DND-41 (cell line): Measurements from ENCODE around the gene FAM53A.

Experiments
- ATAC-seq: fragments of 200-7000 bp; cut with Tn5 transposase; 3 replicates; pipeline ENCODE4 v1.9.1; 2021; ENCODE audit warnings: low read depth; ENCODE audit not compliant: insufficient read depth
- DNase-seq: peaks from one replicate; pipeline ENCODE4 v3.0.0-alpha.2; 2020
- H2AFZ ChIP-seq: 2 replicates; pipeline ENCODE4 v1.6.0; 2012; ENCODE audit warnings: low read depth, low read length
- H3K27ac ChIP-seq: 2 replicates; pipeline ENCODE4 v1.5.1; 2012; ENCODE audit warnings: low read length, inconsistent platforms
- H3K27me3 ChIP-seq: fragments of 200-600 bp; sonication (generic); 2 replicates; pipeline ENCODE4 v1.6.0; 2012; ENCODE audit warnings: low read length, mild to moderate bottlenecking, inconsistent platforms; ENCODE audit not compliant: insufficient read depth, poor library complexity
- H3K36me3 ChIP-seq: 2 replicates; pipeline ENCODE4 v1.5.1; 2012; ENCODE audit warnings: low read length, inconsistent platforms; ENCODE audit not compliant: insufficient read depth
- H3K4me1 ChIP-seq: 2 replicates; pipeline ENCODE4 v1.5.1; 2012; ENCODE audit warnings: mild to moderate bottlenecking, low read length; ENCODE audit not compliant: insufficient read depth
- H3K4me2 ChIP-seq: 2 replicates; pipeline ENCODE4 v1.6.0; 2012; ENCODE audit warnings: mild to moderate bottlenecking, moderate library complexity, low read length, inconsistent platforms; ENCODE audit not compliant: insufficient read depth
- H3K4me3 ChIP-seq, 2 experiments: fragments of 200-600 bp in 1 of 2; shearing (Covaris generic) in 1 of 2; 2 replicates each; pipeline ENCODE4 v1.5.1; 2012 to 2016; ENCODE audit warnings: inconsistent platforms in 2 of 2, low read length in 2 of 2, mild to moderate bottlenecking in 2 of 2, low read depth in 1 of 2, moderate library complexity in 1 of 2
- H3K79me2 ChIP-seq: 2 replicates; pipeline ENCODE4 v1.6.0; 2012; ENCODE audit warnings: low read length, inconsistent platforms; ENCODE audit not compliant: insufficient read depth
- H3K9ac ChIP-seq: 2 replicates; pipeline ENCODE4 v1.6.0; 2012; ENCODE audit warnings: low read depth, mild to moderate bottlenecking, inconsistent platforms, low read length, moderate library complexity
- H3K9me3 ChIP-seq: 2 replicates; pipeline ENCODE4 v1.5.1; 2012; ENCODE audit warnings: low read length, moderate library complexity, mild to moderate bottlenecking, inconsistent platforms; ENCODE audit not compliant: insufficient read depth, severe bottlenecking
- H4K20me1 ChIP-seq: 2 replicates; pipeline ENCODE4 v1.6.0; 2012; ENCODE audit warnings: low read length; ENCODE audit not compliant: insufficient read depth
- EZH2 ChIP-seq: IDR thresholded peaks from 3 replicates; pipeline ENCODE4 v1.6.1; 2012; ENCODE audit warnings: borderline replicate concordance, low read depth, mild to moderate bottlenecking, moderate library complexity, low read length, inconsistent platforms; ENCODE audit not compliant: severe bottlenecking
- TF ChIP-seq, protein P1 (sequence below): IDR thresholded peaks from 2 replicates; pipeline ENCODE4 v1.5.1; 2012; ENCODE audit warnings: borderline replicate concordance, low read length, moderate library complexity, mild to moderate bottlenecking; ENCODE audit not compliant: poor library complexity, severe bottlenecking; ENCODE audit errors: extremely low read depth

The FAM53A gene

DNA sequence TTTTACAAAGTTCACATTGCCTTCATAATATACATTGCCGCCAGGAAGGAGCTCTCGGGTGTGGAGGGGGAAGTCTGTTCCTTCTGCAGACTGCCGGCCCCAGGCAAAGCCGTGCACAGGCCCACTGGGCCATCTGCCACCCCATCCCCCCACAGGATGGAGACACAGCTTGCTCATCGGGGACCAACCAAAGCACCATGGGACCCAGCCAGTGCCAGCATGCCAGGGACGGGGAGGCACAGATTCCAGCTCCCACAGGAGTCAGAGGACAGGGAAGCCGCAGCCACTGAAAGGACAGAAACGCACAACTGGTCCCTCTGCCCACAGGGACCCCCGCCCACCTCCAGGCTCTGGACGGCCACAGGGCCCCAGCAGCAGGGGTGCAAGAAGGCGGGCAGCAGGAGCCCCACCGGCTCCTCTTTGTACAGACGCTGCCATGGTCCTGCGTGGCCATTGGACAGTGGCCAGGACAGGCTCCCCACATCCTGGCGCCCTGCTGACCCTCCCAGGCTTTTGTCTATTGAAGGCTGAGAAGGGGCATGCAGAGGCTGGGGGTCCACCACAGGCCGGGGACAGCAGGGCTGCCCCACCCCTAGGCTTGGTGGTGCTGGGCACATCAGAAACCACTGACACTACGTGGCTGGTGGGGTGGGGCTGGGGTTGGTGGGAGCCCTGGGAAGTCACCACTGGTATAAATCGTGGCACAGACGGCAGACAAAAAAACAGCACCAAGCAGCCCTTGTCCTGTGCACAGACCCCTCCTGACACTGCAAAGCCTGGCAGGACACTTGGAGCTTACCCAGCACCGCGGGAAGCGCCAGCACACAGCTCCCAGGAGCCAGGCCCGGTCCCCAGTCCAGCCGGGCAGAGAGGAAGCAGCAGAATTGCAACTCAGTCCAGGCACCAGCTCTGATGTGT lies 89.0 kb downstream of the FAM53A start:
- TF ChIP-seq, protein P1, sequence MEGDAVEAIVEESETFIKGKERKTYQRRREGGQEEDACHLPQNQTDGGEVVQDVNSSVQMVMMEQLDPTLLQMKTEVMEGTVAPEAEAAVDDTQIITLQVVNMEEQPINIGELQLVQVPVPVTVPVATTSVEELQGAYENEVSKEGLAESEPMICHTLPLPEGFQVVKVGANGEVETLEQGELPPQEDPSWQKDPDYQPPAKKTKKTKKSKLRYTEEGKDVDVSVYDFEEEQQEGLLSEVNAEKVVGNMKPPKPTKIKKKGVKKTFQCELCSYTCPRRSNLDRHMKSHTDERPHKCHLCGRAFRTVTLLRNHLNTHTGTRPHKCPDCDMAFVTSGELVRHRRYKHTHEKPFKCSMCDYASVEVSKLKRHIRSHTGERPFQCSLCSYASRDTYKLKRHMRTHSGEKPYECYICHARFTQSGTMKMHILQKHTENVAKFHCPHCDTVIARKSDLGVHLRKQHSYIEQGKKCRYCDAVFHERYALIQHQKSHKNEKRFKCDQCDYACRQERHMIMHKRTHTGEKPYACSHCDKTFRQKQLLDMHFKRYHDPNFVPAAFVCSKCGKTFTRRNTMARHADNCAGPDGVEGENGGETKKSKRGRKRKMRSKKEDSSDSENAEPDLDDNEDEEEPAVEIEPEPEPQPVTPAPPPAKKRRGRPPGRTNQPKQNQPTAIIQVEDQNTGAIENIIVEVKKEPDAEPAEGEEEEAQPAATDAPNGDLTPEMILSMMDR, result no peak
- no peak for TF ChIP-seq EZH2
- H3K9ac ChIP-seq, result no peak overlapping the region
- H3K9me3 ChIP-seq, result peaks cover 11% of the 10 kb centered on the region
- H3K4me3 ChIP-seq, result no peak overlapping the region
- H3K27me3 ChIP-seq, result no peaks in the 10 kb centered on the region
- ATAC-seq (no peak), DNase-seq (no peak)
- H3K4me2 ChIP-seq, result no peak overlapping the region
- no peak overlapping the region for H3K27ac ChIP-seq
- H3K4me1 ChIP-seq, result no peaks in the 10 kb centered on the region
- no peaks in the 10 kb centered on the region for H3K79me2 ChIP-seq
- H4K20me1 ChIP-seq, result no peaks in the 10 kb centered on the region; the same call in 1 of the 2 replicates
- no peaks in the 10 kb centered on the region for H3K36me3 ChIP-seq
- H2AFZ ChIP-seq, result no peak overlapping the region

DNA sequence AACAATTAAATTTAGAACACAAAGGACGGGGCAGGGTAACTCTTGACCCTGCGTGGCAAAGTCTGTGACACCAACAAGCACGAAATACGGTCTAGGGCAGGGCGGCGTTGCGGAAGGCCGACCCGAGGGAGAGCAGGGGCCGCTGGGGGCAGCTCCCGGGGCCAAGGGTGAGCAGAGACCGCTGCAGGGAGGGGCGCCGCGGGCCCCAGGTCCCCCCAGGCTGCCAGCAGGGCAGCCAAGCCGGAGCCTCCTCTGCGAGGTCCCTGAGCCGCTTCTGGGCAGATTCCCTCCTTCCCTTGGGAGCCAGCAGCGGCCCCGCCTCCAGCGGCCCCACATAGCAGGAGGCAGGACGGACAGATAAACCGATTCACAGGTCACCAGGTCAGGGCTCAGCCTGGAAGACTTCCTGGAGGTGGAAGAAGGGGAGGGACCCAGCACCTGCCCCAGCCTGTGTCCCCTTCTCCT lies 90.2 kb downstream of the FAM53A start:
- no peak for TF ChIP-seq EZH2
- TF ChIP-seq, protein P1, result no peak
- no peak for DNase-seq
- Histone ChIP-seq H3K4me2 (no peak overlapping the region), H4K20me1 (no peaks in the 10 kb centered on the region; the same call in 1 of the 2 replicates), H3K4me3 (no peak overlapping the region), H2AFZ (no peak overlapping the region), H3K27me3 (no peaks in the 10 kb centered on the region), H3K4me1 (no peaks in the 10 kb centered on the region), H3K36me3 (no peaks in the 10 kb centered on the region), H3K79me2 (no peaks in the 10 kb centered on the region), H3K27ac (no peak overlapping the region), H3K9me3 (peaks cover 14% of the 10 kb centered on the region), H3K9ac (no peak overlapping the region)
- ATAC-seq, result no peak

DNA sequence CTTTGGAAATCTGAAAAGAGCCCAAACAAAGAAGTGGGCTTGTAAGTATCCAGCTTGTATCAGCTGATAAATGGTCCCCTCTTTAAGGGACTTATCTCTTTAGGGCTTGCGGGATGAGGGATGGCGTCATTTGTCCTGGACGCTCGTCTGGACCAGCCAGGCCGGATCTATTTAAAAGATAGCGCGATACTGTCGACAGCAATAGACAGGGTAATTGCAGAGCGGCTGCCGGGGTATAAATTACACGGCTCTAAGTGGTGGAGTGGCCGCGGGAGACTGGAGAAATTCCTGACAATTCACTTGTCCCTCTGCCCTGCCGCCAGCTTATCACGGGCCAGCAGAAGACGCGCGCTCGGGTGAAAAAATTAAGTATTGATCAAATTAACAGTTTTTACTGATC lies 90.7 kb downstream of the FAM53A start:
- Histone ChIP-seq H3K4me3 (no peak overlapping the region), H3K27me3 (no peaks in the 10 kb centered on the region), H3K9ac (no peak overlapping the region), H3K4me2 (no peak overlapping the region), H3K79me2 (no peaks in the 10 kb centered on the region), H4K20me1 (no peaks in the 10 kb centered on the region), H3K27ac (no peak overlapping the region), H2AFZ (no peak overlapping the region), H3K4me1 (no peaks in the 10 kb centered on the region), H3K9me3 (peaks cover 14% of the 10 kb centered on the region), H3K36me3 (no peaks in the 10 kb centered on the region)
- DNase-seq, result no peak
- no peak for ATAC-seq
- TF ChIP-seq EZH2, result no peak
- TF ChIP-seq, protein P1, result no peak
